MM.1S (cell line): ENCODE results near the gene TLR5.

Source experiments
- DNase-seq: peaks from one replicate; pipeline ENCODE4 v3.0.0-alpha.2; 2015
- H2AFZ ChIP-seq: fragments of 300-600 bp; sonication (generic); 2 replicates; pipeline ENCODE4 v1.6.0; 2016; ENCODE audit warnings: antibody characterized with exemption, low read length
- H3F3A ChIP-seq: fragments of 300-600 bp; sonication (generic); 2 replicates; pipeline ENCODE4 v1.6.1; 2016; ENCODE audit warnings: mild to moderate bottlenecking, antibody characterized with exemption, low read length, moderate library complexity, mixed read lengths; ENCODE audit not compliant: insufficient read depth
- H3K27ac ChIP-seq: fragments of 300-600 bp; sonication (generic); 2 replicates; pipeline ENCODE4 v1.5.1; 2016; ENCODE audit warnings: mild to moderate bottlenecking, low read length
- H3K27me3 ChIP-seq: fragments of 300-600 bp; sonication (generic); replicated peaks from 2 replicates; pipeline ENCODE4 v1.6.0; 2016; ENCODE audit warnings: low read length; ENCODE audit not compliant: insufficient read depth
- H3K36me3 ChIP-seq: fragments of 300-600 bp; sonication (generic); replicated peaks from 2 replicates; pipeline ENCODE4 v1.6.1; 2016; ENCODE audit warnings: mild to moderate bottlenecking, low read length, mixed read lengths; ENCODE audit not compliant: insufficient read depth
- H3K4me1 ChIP-seq: fragments of 300-600 bp; sonication (generic); 2 replicates; pipeline ENCODE4 v1.6.1; 2016; ENCODE audit warnings: low read length, mixed read lengths
- H3K4me2 ChIP-seq: fragments of 300-600 bp; sonication (generic); 2 replicates; pipeline ENCODE4 v1.6.0; 2016; ENCODE audit warnings: low read depth, low read length
- H3K4me3 ChIP-seq: fragments of 300-600 bp; sonication (generic); 2 replicates; pipeline ENCODE4 v1.5.1; 2016; ENCODE audit warnings: low read length, mixed read lengths
- H3K79me2 ChIP-seq: fragments of 300-600 bp; sonication (generic); 2 replicates; pipeline ENCODE4 v1.6.1; 2016; ENCODE audit warnings: mixed run types, low read length, mixed read lengths
- H3K9ac ChIP-seq: fragments of 300-600 bp; sonication (generic); 2 replicates; pipeline ENCODE4 v1.6.1; 2016; ENCODE audit warnings: low read length, mixed read lengths
- H3K9me2 ChIP-seq: fragments of 300-600 bp; sonication (generic); replicated peaks from 2 replicates; pipeline ENCODE4 v1.6.1; 2016; ENCODE audit warnings: mild to moderate bottlenecking, low read length, mixed read lengths; ENCODE audit not compliant: insufficient read depth
- H3K9me3 ChIP-seq: fragments of 300-600 bp; sonication (generic); replicated peaks from 2 replicates; pipeline ENCODE4 v1.6.1; 2016; ENCODE audit warnings: mild to moderate bottlenecking, low read length, mixed read lengths; ENCODE audit not compliant: insufficient read depth
- H4K20me1 ChIP-seq: fragments of 300-600 bp; sonication (generic); 2 replicates; pipeline ENCODE4 v1.6.1; 2016; ENCODE audit warnings: mild to moderate bottlenecking, low read length, moderate library complexity, mixed read lengths; ENCODE audit not compliant: insufficient read depth
- EZH2 ChIP-seq: fragments of 300-600 bp; sonication (generic); optimal IDR thresholded peaks from 2 replicates; pipeline ENCODE3; 2017; ENCODE audit warnings: low read depth, mild to moderate bottlenecking, antibody characterized with exemption, low read length, mixed read lengths
- EZH2phosphoT487 ChIP-seq: fragments of 300-600 bp; sonication (generic); IDR thresholded peaks from 2 replicates; pipeline ENCODE4 v1.6.1; 2018; ENCODE audit warnings: antibody characterized with exemption, low read length
- TF ChIP-seq, protein P1 (sequence below): fragments of 300-600 bp; sonication (generic); IDR thresholded peaks from 2 replicates; pipeline ENCODE4 v1.5.1; 2016; ENCODE audit warnings: antibody characterized with exemption, low read length, mixed read lengths

The TLR5 gene

DNA sequence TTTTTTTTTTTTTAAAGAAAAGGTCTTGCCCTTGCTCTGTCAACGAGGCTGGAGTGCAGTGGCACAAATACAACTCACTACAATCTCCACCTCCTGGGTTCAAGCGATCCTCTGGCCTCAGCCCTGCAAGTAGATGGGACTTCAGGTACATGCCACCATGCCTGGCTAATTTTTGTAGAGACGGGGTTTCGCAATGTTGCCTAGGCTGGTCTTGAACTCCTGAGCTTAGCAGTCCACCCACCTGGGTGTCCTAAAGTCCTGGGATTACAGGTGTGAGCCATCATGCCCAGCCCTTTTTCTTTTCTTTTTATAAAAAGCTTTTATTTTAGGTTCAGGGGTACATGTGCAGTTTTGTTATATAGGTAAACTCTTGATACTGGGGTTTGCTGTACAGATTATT lies 47.2 kb downstream of the TLR5 start:
- no peak overlapping the region for H3K4me2 ChIP-seq
- no peak for DNase-seq
- H3F3A ChIP-seq: no peaks in the 10 kb centered on the region
- H3K4me1 ChIP-seq: no peaks in the 10 kb centered on the region
- H3K9me3 ChIP-seq: no peaks in the 10 kb centered on the region
- H2AFZ ChIP-seq: no peak overlapping the region
- H3K27me3 ChIP-seq: no peaks in the 10 kb centered on the region
- no peak overlapping the region for H3K27ac ChIP-seq
- no peaks in the 10 kb centered on the region for H3K79me2 ChIP-seq
- H4K20me1 ChIP-seq: no peaks in the 10 kb centered on the region
- H3K36me3 ChIP-seq: no peaks in the 10 kb centered on the region
- no peaks in the 10 kb centered on the region for H3K9me2 ChIP-seq
- H3K9ac ChIP-seq: no peak overlapping the region
- no peak overlapping the region for H3K4me3 ChIP-seq
- TF ChIP-seq EZH2phosphoT487 (no peak), EZH2 (no peak)
- TF ChIP-seq, protein P1, sequence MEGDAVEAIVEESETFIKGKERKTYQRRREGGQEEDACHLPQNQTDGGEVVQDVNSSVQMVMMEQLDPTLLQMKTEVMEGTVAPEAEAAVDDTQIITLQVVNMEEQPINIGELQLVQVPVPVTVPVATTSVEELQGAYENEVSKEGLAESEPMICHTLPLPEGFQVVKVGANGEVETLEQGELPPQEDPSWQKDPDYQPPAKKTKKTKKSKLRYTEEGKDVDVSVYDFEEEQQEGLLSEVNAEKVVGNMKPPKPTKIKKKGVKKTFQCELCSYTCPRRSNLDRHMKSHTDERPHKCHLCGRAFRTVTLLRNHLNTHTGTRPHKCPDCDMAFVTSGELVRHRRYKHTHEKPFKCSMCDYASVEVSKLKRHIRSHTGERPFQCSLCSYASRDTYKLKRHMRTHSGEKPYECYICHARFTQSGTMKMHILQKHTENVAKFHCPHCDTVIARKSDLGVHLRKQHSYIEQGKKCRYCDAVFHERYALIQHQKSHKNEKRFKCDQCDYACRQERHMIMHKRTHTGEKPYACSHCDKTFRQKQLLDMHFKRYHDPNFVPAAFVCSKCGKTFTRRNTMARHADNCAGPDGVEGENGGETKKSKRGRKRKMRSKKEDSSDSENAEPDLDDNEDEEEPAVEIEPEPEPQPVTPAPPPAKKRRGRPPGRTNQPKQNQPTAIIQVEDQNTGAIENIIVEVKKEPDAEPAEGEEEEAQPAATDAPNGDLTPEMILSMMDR: no peak

DNA sequence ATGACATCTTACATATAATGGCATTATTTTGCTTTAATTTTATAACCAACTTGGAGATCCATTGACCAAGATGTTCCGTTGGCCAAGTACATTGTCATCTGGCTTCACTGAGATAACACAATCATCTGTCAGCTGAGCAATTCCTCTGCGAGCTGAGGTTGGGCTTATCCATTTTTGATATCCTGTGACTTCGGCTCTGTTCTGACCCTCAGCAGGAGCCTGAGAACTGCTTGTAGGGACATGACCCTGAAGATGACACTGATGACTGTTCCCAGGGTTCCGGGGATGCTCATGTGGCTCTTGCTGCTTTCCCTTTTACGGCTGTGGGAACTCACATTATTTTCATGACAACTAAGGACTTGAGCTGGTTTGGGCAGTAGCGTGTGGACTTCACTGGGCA lies 51.2 kb downstream of the TLR5 start:
- Histone ChIP-seq H2AFZ (no peak overlapping the region), H3K4me1 (no peaks in the 10 kb centered on the region), H3K9ac (no peak overlapping the region), H3K9me3 (no peaks in the 10 kb centered on the region), H3K9me2 (no peaks in the 10 kb centered on the region), H3K4me3 (no peak overlapping the region), H3K27me3 (no peaks in the 10 kb centered on the region), H3K79me2 (no peaks in the 10 kb centered on the region), H4K20me1 (no peaks in the 10 kb centered on the region), H3F3A (no peaks in the 10 kb centered on the region), H3K4me2 (no peak overlapping the region), H3K27ac (no peak overlapping the region), H3K36me3 (no peaks in the 10 kb centered on the region)
- TF ChIP-seq EZH2 (no peak), EZH2phosphoT487 (no peak)
- TF ChIP-seq, protein P1: no peak
- DNase-seq: no peak

- H3K9me2 ChIP-seq: no peaks in the 10 kb centered on the region
- DNase-seq: no peak
- no peaks in the 10 kb centered on the region for H3K79me2 ChIP-seq
- TF ChIP-seq, protein P1: no peak
- TF ChIP-seq EZH2phosphoT487: no peak
- no peak for TF ChIP-seq EZH2
- H3K9me3 ChIP-seq: no peaks in the 10 kb centered on the region
- H4K20me1 ChIP-seq: no peaks in the 10 kb centered on the region
- no peak overlapping the region for H3K4me3 ChIP-seq
- no peaks in the 10 kb centered on the region for H3K27me3 ChIP-seq
- H3K4me1 ChIP-seq: no peaks in the 10 kb centered on the region
- no peak overlapping the region for H3K9ac ChIP-seq
- H3F3A ChIP-seq: no peaks in the 10 kb centered on the region
- no peak overlapping the region for H2AFZ ChIP-seq
- H3K27ac ChIP-seq: no peak overlapping the region
- no peak overlapping the region for H3K4me2 ChIP-seq
- no peaks in the 10 kb centered on the region for H3K36me3 ChIP-seq
Observed at GRCh38 chr1:223089250-223089649, 53.8 kb downstream of the TLR5 start.
